HepG2 (cell line): Measurements from ENCODE around the gene CLEC5A.

Experiments
- ATF6 ChIP-seq: sonication (generic); formaldehyde crosslinking; conservative IDR thresholded peaks from 2 replicates; pipeline ENCODE4 v1.4.0; 2020; ENCODE audit warnings: missing genetic modification reagents
- BRD4 ChIP-seq: sonication (generic); formaldehyde crosslinking; IDR thresholded peaks from 2 replicates; pipeline ENCODE4 v1.4.0; 2020; ENCODE audit warnings: missing genetic modification reagents
- E2F1 ChIP-seq: sonication (generic); formaldehyde crosslinking; IDR thresholded peaks from 2 replicates; pipeline ENCODE4 v1.5.0; 2020; ENCODE audit warnings: missing genetic modification reagents
- ZBTB21 ChIP-seq: sonication (generic); formaldehyde crosslinking; IDR thresholded peaks from 2 replicates; pipeline ENCODE4 v1.4.0; 2020; ENCODE audit warnings: missing genetic modification reagents
- ZBTB33 ChIP-seq: sonication (generic); formaldehyde crosslinking; IDR thresholded peaks from 2 replicates; pipeline ENCODE4 v1.4.0; 2020; ENCODE audit warnings: missing genetic modification reagents
- ZNF766 ChIP-seq: sonication (generic); formaldehyde crosslinking; IDR thresholded peaks from 2 replicates; pipeline ENCODE4 v1.5.0; 2020; ENCODE audit warnings: missing genetic modification reagents, borderline replicate concordance

GRCh38 chr7:141992688-141993087 lies 45.9 kb upstream of the CLEC5A start:
- TF ChIP-seq BRD4 (CRISPR knock-in tag) (no peak), ATF6 (no peak), ZNF766 (CRISPR knock-in tag) (no peak), ZBTB33 (CRISPR knock-in tag) (no peak), ZBTB21 (no peak), E2F1 (no peak)
